Esophagus muscularis mucosa (tissue), 3 donors: ENCODE results near the gene PPIG.
"Not testable (repeated sequence)": the region's sequence is repeated elsewhere in the genome, so short reads cannot be mapped to it uniquely, and the experiment has no call there.

Experiments
- CTCF ChIP-seq, 3 experiments: fragments of 200-600 bp in 2 of 3; fragments of 450-650 bp in 1 of 3; sonication (generic) in 2 of 3; IDR thresholded peaks; one replicate each; pipeline ENCODE4 v1.5.1; 2017 to 2019; ENCODE audit warnings: antibody characterized with exemption in 3 of 3, mild to moderate bottlenecking in 2 of 3, moderate library complexity in 1 of 3
- POLR2A ChIP-seq: fragments of 450-650 bp; IDR thresholded peaks from one replicate; pipeline ENCODE4 v1.6.1; 2017; ENCODE audit warnings: antibody characterized with exemption, moderate library complexity, mild to moderate bottlenecking, low read depth
- POLR2AphosphoS5 ChIP-seq, 2 donors: sonication (generic); formaldehyde crosslinking; IDR thresholded peaks; one replicate each; pipeline ENCODE4 v1.6.1; 2017; ENCODE audit warnings: antibody characterized with exemption in 2 of 2

DNA sequence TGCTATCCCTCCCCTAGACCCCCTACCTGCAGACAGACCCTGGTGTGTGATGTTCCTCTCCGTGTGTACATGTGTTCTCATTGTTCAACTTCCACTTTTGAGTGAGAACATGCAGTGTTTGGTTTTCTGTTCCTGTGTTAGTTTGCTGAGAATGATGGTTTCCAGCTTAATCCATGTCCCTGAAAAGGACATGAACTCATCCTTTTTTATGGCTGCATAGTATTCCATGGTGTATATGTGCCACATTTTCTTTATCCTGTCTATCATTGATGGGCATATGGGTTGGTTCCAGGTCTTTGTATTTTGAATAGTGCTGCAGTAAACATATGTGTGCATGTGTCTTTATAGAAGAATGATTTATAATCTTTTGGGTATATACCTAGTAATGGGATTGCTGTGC is 31.8 kb downstream of the PPIG start:
- TF ChIP-seq POLR2A; CTCF (IDR thresholded peaks at IDR 0.05); POLR2AphosphoS5 (IDR thresholded peaks at IDR 0.05): not testable (repeated sequence)
